H9 (cell line): Measurements from ENCODE around the gene FUZ. TPM values are rescaled to one million over a fixed set of nuclear protein-coding genes. Genes with fewer than 3 reads are reported as not detected.

Experiments
- DNase-seq: peaks from one replicate; pipeline ENCODE4 v3.0.0-alpha.2; 2017
- H2AFZ ChIP-seq: one replicate; pipeline ENCODE4 v1.6.1; 2013; ENCODE audit warnings: mild to moderate bottlenecking, low read length, control low read depth, moderate library complexity
- H2AK5ac ChIP-seq: 2 replicates; pipeline ENCODE4 v1.6.1; 2013; ENCODE audit warnings: low read length, control low read depth, mixed read lengths; ENCODE audit not compliant: insufficient read length
- H2BK120ac ChIP-seq: one replicate; pipeline ENCODE4 v1.6.1; 2013; ENCODE audit warnings: low read depth, mild to moderate bottlenecking, low read length, control low read depth, inconsistent platforms; ENCODE audit not compliant: poor library complexity, severe bottlenecking
- H2BK12ac ChIP-seq: 2 replicates; pipeline ENCODE4 v1.6.1; 2013; ENCODE audit warnings: low read length, control low read depth, mixed read lengths, low read depth; ENCODE audit not compliant: insufficient read length
- H2BK15ac ChIP-seq: 2 replicates; pipeline ENCODE4 v1.6.1; 2013; ENCODE audit warnings: low read depth, low read length, control low read depth
- H2BK20ac ChIP-seq: one replicate; pipeline ENCODE4 v1.6.1; 2013; ENCODE audit warnings: low read depth, mild to moderate bottlenecking, low read length, control low read depth, inconsistent platforms; ENCODE audit not compliant: poor library complexity, severe bottlenecking
- H2BK5ac ChIP-seq: 2 replicates; pipeline ENCODE4 v1.6.1; 2013; ENCODE audit warnings: low read length, control low read depth, mixed read lengths; ENCODE audit not compliant: insufficient read length
- H3K14ac ChIP-seq: 2 replicates; pipeline ENCODE4 v1.6.1; 2013; ENCODE audit warnings: low read length, control low read depth; ENCODE audit not compliant: insufficient read depth
- H3K18ac ChIP-seq: 2 replicates; pipeline ENCODE4 v1.6.1; 2013; ENCODE audit warnings: low read depth, mild to moderate bottlenecking, mixed read lengths, low read length, control low read depth; ENCODE audit not compliant: insufficient read length
- H3K23ac ChIP-seq: 2 replicates; pipeline ENCODE4 v1.6.1; 2013; ENCODE audit warnings: low read length, control low read depth, mixed read lengths, low read depth; ENCODE audit not compliant: insufficient read length
- H3K23me2 ChIP-seq: 2 replicates; pipeline ENCODE4 v1.6.1; 2013; ENCODE audit warnings: low read depth, mild to moderate bottlenecking, mixed read lengths, low read length, control low read depth; ENCODE audit not compliant: insufficient read length, poor library complexity, severe bottlenecking
- H3K27ac ChIP-seq: 2 replicates; pipeline ENCODE4 v1.5.1; 2013; ENCODE audit warnings: low read length, control low read depth, mixed read lengths, low read depth; ENCODE audit not compliant: insufficient read length
- H3K27me3 ChIP-seq: 2 replicates; pipeline ENCODE4 v1.6.1; 2013; ENCODE audit warnings: low read length, control low read depth, inconsistent platforms; ENCODE audit not compliant: insufficient read depth
- H3K4ac ChIP-seq: 2 replicates; pipeline ENCODE4 v1.6.1; 2013; ENCODE audit warnings: low read depth, mild to moderate bottlenecking, control low read depth, inconsistent platforms, low read length, moderate library complexity
- H3K4me1 ChIP-seq: 2 replicates; pipeline ENCODE4 v1.6.1; 2013; ENCODE audit warnings: low read length, control low read depth, inconsistent platforms; ENCODE audit not compliant: insufficient read depth
- H3K4me2 ChIP-seq: 2 replicates; pipeline ENCODE4 v1.6.1; 2013; ENCODE audit warnings: low read length, control low read depth, mixed read lengths; ENCODE audit not compliant: insufficient read length, insufficient read depth
- H3K56ac ChIP-seq: 2 replicates; pipeline ENCODE4 v1.6.1; 2013; ENCODE audit warnings: low read depth, mild to moderate bottlenecking, mixed read lengths, low read length, control low read depth; ENCODE audit not compliant: insufficient read length
- H3K79me1 ChIP-seq: 2 replicates; pipeline ENCODE4 v1.6.1; 2013; ENCODE audit warnings: low read depth, mild to moderate bottlenecking, moderate library complexity, low read length, control low read depth, inconsistent platforms; ENCODE audit not compliant: insufficient read depth, poor library complexity, severe bottlenecking
- H3K79me2 ChIP-seq: 2 replicates; pipeline ENCODE4 v1.6.1; 2013; ENCODE audit warnings: low read length, control low read depth, inconsistent platforms; ENCODE audit not compliant: insufficient read depth
- H3K9ac ChIP-seq: 2 replicates; pipeline ENCODE4 v1.6.1; 2013; ENCODE audit warnings: low read length, control low read depth, mixed read lengths; ENCODE audit not compliant: insufficient read length; ENCODE audit errors: extremely low read depth
- H3K9me3 ChIP-seq: one replicate; pipeline ENCODE4 v1.6.1; 2013; ENCODE audit warnings: low read depth, low read length, inconsistent platforms; ENCODE audit not compliant: control insufficient read depth
- H3T11ph ChIP-seq: one replicate; pipeline ENCODE4 v1.6.1; 2013; ENCODE audit warnings: mild to moderate bottlenecking, low read length, control low read depth, inconsistent platforms
- H4K20me1 ChIP-seq: one replicate; pipeline ENCODE4 v1.6.1; 2013; ENCODE audit not compliant: control insufficient read depth, insufficient read length, insufficient read depth
- H4K5ac ChIP-seq: 2 replicates; pipeline ENCODE4 v1.6.1; 2013; ENCODE audit warnings: low read depth, mild to moderate bottlenecking, mixed read lengths, low read length, control low read depth; ENCODE audit not compliant: insufficient read length
- H4K8ac ChIP-seq: replicated peaks from 2 replicates; pipeline ENCODE4 v1.6.1; 2013; ENCODE audit warnings: low read length, control low read depth, mixed read lengths, low read depth; ENCODE audit not compliant: insufficient read length
- H4K91ac ChIP-seq: 2 replicates; pipeline ENCODE4 v1.6.1; 2013; ENCODE audit warnings: low read depth, mild to moderate bottlenecking, moderate library complexity, mixed read lengths, low read length, control low read depth; ENCODE audit not compliant: insufficient read length
- H3K27ac Mint-ChIP-seq, 3 experiments: 2 replicates in 2 of 3; 3 replicates in 1 of 3; pipeline ENCODE4 v1.8.0; 2020 to 2021; ENCODE audit warnings: mixed read lengths in 3 of 3, mild to moderate bottlenecking in 1 of 3, moderate library complexity in 1 of 3
- H3K27me3 Mint-ChIP-seq: 2 replicates; pipeline ENCODE4 v1.8.0; 2021; ENCODE audit warnings: low read depth, mild to moderate bottlenecking, moderate library complexity, mixed read lengths
- H3K36me3 Mint-ChIP-seq, 3 experiments: 2 replicates in 2 of 3; 3 replicates in 1 of 3; pipeline ENCODE4 v1.8.0; 2020 to 2021; ENCODE audit warnings: low read depth in 3 of 3, mixed read lengths in 3 of 3; ENCODE audit not compliant: insufficient read depth in 1 of 3
- H3K4me1 Mint-ChIP-seq, 2 experiments: 2 replicates each; pipeline ENCODE4 v1.8.0; 2020; ENCODE audit warnings: mixed read lengths in 2 of 2
- H3K4me3 Mint-ChIP-seq, 2 experiments: 2 replicates in 1 of 2; 3 replicates in 1 of 2; pipeline ENCODE4 v1.8.0; 2020 to 2021; ENCODE audit warnings: mild to moderate bottlenecking in 2 of 2, mixed read lengths in 2 of 2, moderate library complexity in 1 of 2
- H3K9me3 Mint-ChIP-seq, 2 experiments: 2 replicates in 1 of 2; 3 replicates in 1 of 2; pipeline ENCODE4 v1.8.0; 2020; ENCODE audit warnings: mild to moderate bottlenecking in 2 of 2, mixed read lengths in 2 of 2, moderate library complexity in 1 of 2
- CTCF ChIP-seq: fragments of 200-600 bp; sonication (generic); conservative IDR thresholded peaks from 3 replicates; pipeline ENCODE4 v1.8.0; 2021; ENCODE audit warnings: antibody characterized with exemption, mild to moderate bottlenecking
- WGBS: extraction: QIAGEN DNeasy Blood & Tissue Kit; methylation state at CpG from one replicate; pipeline ENCODE4 v1.1.7; 2013; ENCODE audit warnings: missing lambda C conversion rate, low lambda C conversion rate, mixed read lengths; ENCODE audit not compliant: insufficient read length; ENCODE audit errors: extremely low coverage; 5-methylcytosine and 5-hydroxymethylcytosine counted together
- total RNA-seq: library from RNA; stranded (reverse); gene quantifications from 2 replicates; pipeline ENCODE4 v1.2.1, GENCODE V29; 2021

The FUZ gene
- total RNA-seq, 1 experiment from 2014 or later = 25.1 TPM

GRCh38 chr19:49809160-49809940, 3.7 kb downstream of the FUZ start:
- Histone ChIP-seq H2BK5ac (no peak overlapping the region), H3K23ac (no peak overlapping the region), H3K56ac (no peak overlapping the region), H3K4me1 (peaks cover 3% of the 10 kb centered on the region), H3K18ac (peak overlapping the region; percentile 60), H3K9me3 (no peaks in the 10 kb centered on the region), H3K79me2 (no peaks in the 10 kb centered on the region), H3K4ac (no peak overlapping the region), H3K27ac (no peak overlapping the region), H3K27me3 (no peaks in the 10 kb centered on the region), H2BK20ac (no peak overlapping the region), H2AK5ac (no peak overlapping the region), H4K5ac (no peak overlapping the region), H2AFZ (no peak overlapping the region), H3K14ac (peak overlapping the region; percentile 80), H2BK120ac (no peak overlapping the region), H2BK12ac (no peak overlapping the region), H4K91ac (no peak overlapping the region), H3K23me2 (peaks cover 13% of the 10 kb centered on the region), H3K79me1 (no peaks in the 10 kb centered on the region), H2BK15ac (no peak overlapping the region), H3K4me2 (peak overlapping the region; percentile 22), H3K9ac (peak overlapping the region; percentile 27), H4K20me1 (no peaks in the 10 kb centered on the region), H4K8ac (no peak overlapping the region), H3T11ph (no peak overlapping the region)
- peaks cover 12 to 26% (median 26%) of the 10 kb centered on the region in 3 experiments; a peak in 6 of 7 replicates for H3K36me3 Mint-ChIP-seq
- TF ChIP-seq CTCF = 0 out of 3 replicates have a peak, but pooled peaks have one; percentile 11
- no CpG with 5 or more reads among the region's 50 CpGs for WGBS
- H3K9me3 Mint-ChIP-seq = no peaks in the 10 kb centered on the region; a peak in 2 of 5 replicates
- H3K27me3 Mint-ChIP-seq = peaks cover 7% of the 10 kb centered on the region
- peak; percentile 77 for DNase-seq
- H3K27ac Mint-ChIP-seq = peak overlapping the region in 1 of 3 experiments; percentile 82; a peak in 1 of 7 replicates
- H3K4me3 Mint-ChIP-seq = peak overlapping the region; percentile 72 to 83
- peaks cover 16 to 36% of the 10 kb centered on the region in 2 experiments for H3K4me1 Mint-ChIP-seq
